AG10803 (cell line): Measurements from ENCODE around the gene PROB1.

Experiments
- DNase-seq: peaks from one replicate; pipeline ENCODE4 v3.0.0; 2010; ENCODE audit warnings: low read depth
- H3K4me3 ChIP-seq: 2 replicates; pipeline ENCODE4 v1.5.1; 2011; ENCODE audit warnings: mild to moderate bottlenecking, low read length, control low read depth
- TF ChIP-seq, protein P1 (sequence below): conservative IDR thresholded peaks from 2 replicates; pipeline ENCODE4 v1.5.1; 2011; ENCODE audit warnings: mild to moderate bottlenecking, low read length, control low read depth, inconsistent platforms

PROB1 gene

GRCh38 chr5:139386050-139386438 lies 8.9 kb downstream of the PROB1 start:
- TF ChIP-seq, protein P1, sequence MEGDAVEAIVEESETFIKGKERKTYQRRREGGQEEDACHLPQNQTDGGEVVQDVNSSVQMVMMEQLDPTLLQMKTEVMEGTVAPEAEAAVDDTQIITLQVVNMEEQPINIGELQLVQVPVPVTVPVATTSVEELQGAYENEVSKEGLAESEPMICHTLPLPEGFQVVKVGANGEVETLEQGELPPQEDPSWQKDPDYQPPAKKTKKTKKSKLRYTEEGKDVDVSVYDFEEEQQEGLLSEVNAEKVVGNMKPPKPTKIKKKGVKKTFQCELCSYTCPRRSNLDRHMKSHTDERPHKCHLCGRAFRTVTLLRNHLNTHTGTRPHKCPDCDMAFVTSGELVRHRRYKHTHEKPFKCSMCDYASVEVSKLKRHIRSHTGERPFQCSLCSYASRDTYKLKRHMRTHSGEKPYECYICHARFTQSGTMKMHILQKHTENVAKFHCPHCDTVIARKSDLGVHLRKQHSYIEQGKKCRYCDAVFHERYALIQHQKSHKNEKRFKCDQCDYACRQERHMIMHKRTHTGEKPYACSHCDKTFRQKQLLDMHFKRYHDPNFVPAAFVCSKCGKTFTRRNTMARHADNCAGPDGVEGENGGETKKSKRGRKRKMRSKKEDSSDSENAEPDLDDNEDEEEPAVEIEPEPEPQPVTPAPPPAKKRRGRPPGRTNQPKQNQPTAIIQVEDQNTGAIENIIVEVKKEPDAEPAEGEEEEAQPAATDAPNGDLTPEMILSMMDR = no peak
- no peak for DNase-seq
- H3K4me3 ChIP-seq = no peak overlapping the region

DNA sequence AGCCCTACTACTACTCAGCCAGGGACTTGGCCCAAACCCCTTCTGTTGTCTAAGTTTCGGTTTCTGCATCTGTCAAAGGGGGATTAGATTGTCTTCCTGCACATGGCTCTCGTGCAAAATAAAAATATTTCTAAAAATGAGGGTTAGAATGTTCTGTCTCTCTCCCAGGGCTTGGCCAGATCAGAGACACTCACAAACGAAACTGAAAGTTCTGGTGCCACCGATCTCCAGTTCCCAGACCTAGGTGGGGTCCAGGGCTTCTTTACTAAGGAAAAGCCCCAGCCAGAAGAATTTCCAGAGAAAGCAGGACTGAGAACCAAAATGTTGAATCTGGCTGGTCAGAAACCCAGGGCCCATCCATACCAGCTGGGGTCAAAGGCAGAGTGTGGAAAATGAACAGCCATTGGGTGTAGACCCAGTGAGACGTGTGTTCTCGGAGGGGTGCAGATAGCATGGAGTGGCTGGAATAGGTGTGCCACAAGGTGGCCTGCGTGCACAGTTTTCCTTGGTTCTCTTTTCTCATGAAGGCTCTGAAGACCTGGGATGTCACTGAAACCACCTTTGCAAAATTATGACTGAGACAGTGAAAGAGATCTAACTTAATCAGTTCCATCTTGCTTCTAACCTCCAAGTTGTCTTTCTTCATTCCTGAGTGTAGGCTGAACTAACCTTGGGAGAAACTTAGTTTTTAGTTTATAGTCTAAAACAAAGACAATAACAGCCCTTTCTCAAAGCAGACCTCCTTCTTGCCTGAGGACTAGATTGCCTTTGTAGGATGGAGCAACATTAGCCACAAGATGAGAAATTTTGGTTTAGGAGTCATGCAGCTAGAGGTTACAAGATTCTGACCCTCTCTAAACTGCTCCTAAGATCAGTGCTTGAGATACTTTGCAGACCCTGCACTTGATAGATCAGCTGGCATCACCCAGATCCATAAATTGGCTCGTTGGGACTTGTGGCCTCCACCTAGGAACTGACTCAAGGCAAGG lies 9.5 kb downstream of the PROB1 start:
- H3K4me3 ChIP-seq = peak overlapping the region; percentile 54

GRCh38 chr5:139384591-139385051 lies 10.3 kb downstream of the PROB1 start:
- H3K4me3 ChIP-seq = peak overlapping the region; percentile 54
- TF ChIP-seq, protein P1 = no peak
- DNase-seq = no peak

More for the DNA sequence above, 9.5 kb downstream of the PROB1 start:
- TF ChIP-seq, protein P1 = peak; percentile 18; the same call in 1 of the 2 replicates
- DNase-seq = no peak

DNA sequence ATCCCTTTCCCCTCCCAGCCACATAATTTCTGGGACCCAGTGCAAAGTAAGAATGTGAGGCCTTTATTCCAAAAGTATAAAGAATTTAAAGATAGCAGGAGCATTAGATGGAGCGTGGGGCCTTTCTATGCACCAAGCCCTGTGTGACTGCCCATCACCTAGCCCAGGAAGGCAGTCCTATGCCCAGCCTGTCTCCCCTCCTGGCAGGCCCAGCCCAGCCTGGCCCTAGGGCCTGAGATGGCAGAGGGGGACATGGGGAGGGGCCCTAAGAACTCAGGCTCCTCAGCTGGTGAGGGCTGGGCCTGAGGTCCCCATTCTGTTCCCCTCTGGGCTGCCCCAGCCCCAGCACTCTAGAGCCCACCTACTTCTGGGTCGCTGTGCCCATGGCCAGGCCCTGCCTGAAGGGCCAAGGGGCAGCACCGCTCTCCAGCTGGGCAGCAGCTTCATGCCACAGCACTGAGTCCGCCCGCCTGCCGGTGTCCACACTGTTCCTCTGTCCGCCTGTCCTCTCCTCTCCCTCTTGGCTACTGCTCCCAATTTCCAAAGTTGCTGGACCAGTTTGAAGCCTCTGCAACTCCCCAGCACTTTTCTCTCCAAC lies 10.8 kb downstream of the PROB1 start:
- TF ChIP-seq, protein P1 = no peak
- no peak for DNase-seq
- no peak overlapping the region for H3K4me3 ChIP-seq

- peak; percentile 46 for DNase-seq
- H3K4me3 ChIP-seq = no peak within 1 kb of the TSS
- TF ChIP-seq, protein P1 = no peak
These were observed 11.5 kb downstream of the PROB1 start, which contains the start of gene SLC23A1 for GRCh38 chr5:139383275-139383992. Gene SLC23A1 (minus strand): TSS chr5:139383297. CDS start chr5:139383253, 44 bp downstream.

GRCh38 chr5:139382807-139383206 lies 12.1 kb downstream of the PROB1 start:
- H3K4me3 ChIP-seq = no peak overlapping the region
- TF ChIP-seq, protein P1 = no peak
- no peak for DNase-seq
